SK-N-SH (cell line): ENCODE results near the gene KCTD11.

Experiments used
- CTCF ChIP-seq: fragments of 200-600 bp; sonication (generic); IDR thresholded peaks from 2 replicates; pipeline ENCODE4 v1.6.1; 2017; ENCODE audit warnings: antibody characterized with exemption, mild to moderate bottlenecking, moderate library complexity
- EP300 ChIP-seq, 2 experiments: IDR thresholded peaks; 2 replicates each; pipeline versions ENCODE4 v1.4.0 to v1.6.1; 2012; ENCODE audit warnings: borderline replicate concordance in 1 of 2, low read depth in 1 of 2, low read length in 1 of 2
- FOXM1 ChIP-seq: IDR thresholded peaks from 2 replicates; pipeline ENCODE4 v1.4.0; 2012; ENCODE audit warnings: low read depth, mild to moderate bottlenecking
- GABPA ChIP-seq: IDR thresholded peaks from 2 replicates; pipeline ENCODE4 v1.4.0; 2012; ENCODE audit warnings: low read depth, mild to moderate bottlenecking
- NFIC ChIP-seq: IDR thresholded peaks from 2 replicates; pipeline ENCODE4 v1.4.0; 2012; ENCODE audit warnings: borderline replicate concordance
- NRF1 ChIP-seq: IDR thresholded peaks from 2 replicates; pipeline ENCODE4 v1.6.1; 2012; ENCODE audit warnings: low read depth, mild to moderate bottlenecking, low read length
- RFX5 ChIP-seq: IDR thresholded peaks from 2 replicates; pipeline ENCODE4 v1.6.1; 2012; ENCODE audit warnings: mild to moderate bottlenecking, improper control_type of control experiment, low read length
- TAF1 ChIP-seq: IDR thresholded peaks from 2 replicates; pipeline ENCODE4 v1.6.1; 2012; ENCODE audit warnings: low read depth, mild to moderate bottlenecking, low read length, moderate library complexity, borderline replicate concordance
- USF1 ChIP-seq: IDR thresholded peaks from 2 replicates; pipeline ENCODE4 v1.4.0; 2012; ENCODE audit warnings: low read depth, borderline replicate concordance
- USF2 ChIP-seq: fragments of 150-350 bp; IDR thresholded peaks from 2 replicates; pipeline ENCODE4 v1.6.1; 2017; ENCODE audit warnings: antibody characterized with exemption, low read length, low read depth, borderline replicate concordance

- TF ChIP-seq CTCF (no peak), NFIC (no peak), USF2 (no peak), NRF1 (no peak), USF1 (no peak), GABPA (no peak), TAF1 (no peak), EP300 (IDR thresholded peaks at IDR 0.05; ENCODE audit: borderline replicate concordance in 1 of 2, low read depth in 1 of 2, low read length in 1 of 2) (no peak), RFX5 (no peak), FOXM1 (no peak)
These were observed 1.1 kb downstream of the KCTD11 start for GRCh38 chr17:7352910-7353635.
